Panc1 (cell line): Measurements from ENCODE around the gene C1orf74. TPM values are rescaled to one million over a fixed set of nuclear protein-coding genes. Genes with fewer than 3 reads are reported as not detected.

ENCODE experiments used
- ATAC-seq: fragments of 200-7000 bp; cut with Tn5 transposase; 2 replicates; pipeline ENCODE4 v1.9.1; 2020; ENCODE audit warnings: mild to moderate bottlenecking, moderate library complexity
- BruUV-seq: library from RNA; stranded (reverse); fragments of 400-500 nt; replicated peaks from 2 replicates; lab custom pipeline; 2021; lab: Mats Ljungman, UMichigan
- CTCF ChIA-PET: fragments of 300-600 bp; sonication (Branson Sonifier 250); formaldehyde crosslinking; loops from one replicate; lab custom pipeline; 2022; ENCODE audit warnings: antibody characterized with exemption; lab: Charles Lee
- POLR2A ChIA-PET: fragments of 300-600 bp; sonication (Branson Sonifier 250); formaldehyde crosslinking; loops from one replicate; lab custom pipeline; 2022; ENCODE audit warnings: antibody characterized with exemption; lab: Charles Lee
- DNase-seq: peaks from one replicate; pipeline ENCODE4 v3.0.0-alpha.2; 2010; ENCODE audit warnings: low read depth, low spot score
- H3K27ac ChIP-seq: 2 replicates; pipeline ENCODE4 v1.5.1; 2011; ENCODE audit warnings: mild to moderate bottlenecking, low read length, inconsistent platforms
- H3K27me3 ChIP-seq: fragments of 200-500 bp; sonication (Bioruptor generic); 2 replicates; pipeline ENCODE4 v1.6.0; 2014; ENCODE audit warnings: low read length, inconsistent platforms; ENCODE audit not compliant: control insufficient read depth, insufficient read depth
- H3K36me3 ChIP-seq: fragments of 200-500 bp; sonication (Bioruptor generic); 2 replicates; pipeline ENCODE4 v1.5.1; 2014; ENCODE audit warnings: inconsistent platforms, mild to moderate bottlenecking, low read length, moderate library complexity; ENCODE audit not compliant: control insufficient read depth, insufficient read depth
- H3K4me1 ChIP-seq: 2 replicates; pipeline ENCODE4 v1.5.1; 2011; ENCODE audit warnings: inconsistent platforms, mild to moderate bottlenecking, low read length, moderate library complexity; ENCODE audit not compliant: control insufficient read depth, insufficient read depth
- H3K4me3 ChIP-seq, 2 experiments: 2 replicates each; pipeline ENCODE4 v1.5.1; 2011 to 2012; ENCODE audit warnings: low read depth in 2 of 2, low read length in 2 of 2, mild to moderate bottlenecking in 2 of 2, inconsistent platforms in 1 of 2, moderate library complexity in 1 of 2
- H3K9me3 ChIP-seq: fragments of 200-500 bp; sonication (Bioruptor generic); 2 replicates; pipeline ENCODE4 v1.5.1; 2014; ENCODE audit warnings: low read depth, mild to moderate bottlenecking, inconsistent platforms, low read length, moderate library complexity; ENCODE audit not compliant: control insufficient read depth, insufficient read depth
- CTCF ChIP-seq: fragments of 450-650 bp; IDR thresholded peaks from 2 replicates; pipeline ENCODE4 v1.5.1; 2017; ENCODE audit warnings: mild to moderate bottlenecking
- POLR2AphosphoS5 ChIP-seq: IDR thresholded peaks from 2 replicates; pipeline ENCODE4 v1.6.1; 2012; ENCODE audit warnings: mild to moderate bottlenecking, low read depth, low read length, moderate library complexity
- REST ChIP-seq, 2 experiments: IDR thresholded peaks; 2 replicates each; pipeline ENCODE4 v1.6.1; 2011 to 2012; ENCODE audit warnings: low read depth in 2 of 2, control low read depth in 1 of 2, low read length in 1 of 2, mild to moderate bottlenecking in 1 of 2, moderate library complexity in 1 of 2; ENCODE audit not compliant: insufficient read depth in 1 of 2
- SIN3A ChIP-seq: IDR thresholded peaks from 2 replicates; pipeline ENCODE4 v1.6.1; 2012; ENCODE audit warnings: low read depth, mild to moderate bottlenecking, low read length, moderate library complexity, borderline replicate concordance; ENCODE audit not compliant: insufficient read depth
- TCF7L2 ChIP-seq: IDR thresholded peaks from 2 replicates; pipeline ENCODE4 v1.6.1; 2011; ENCODE audit warnings: mild to moderate bottlenecking, low read depth, low read length, inconsistent platforms
- in situ Hi-C: cut with HindIII; loops from 2 replicates; pipeline ENCODE4 v1.10.0; 2016; ENCODE audit warnings: low sequenced_read_pairs, low pct_unique_long_range_greater_than_20kb
- intact Hi-C: fragments of 100-400 bp; cut with micrococcal nuclease; formaldehyde crosslinking; loops from one replicate; pipeline ENCODE4 v1.10.0; 2022; ENCODE audit not compliant: unreplicated experiment
- total RNA-seq: library from RNA; stranded (reverse); gene quantifications from one replicate; pipeline ENCODE4 v1.2.1, GENCODE V29; 2021; ENCODE audit not compliant: unreplicated experiment

The C1orf74 gene
- total RNA-seq, 1 experiment from 2014 or later: 1.7 TPM

- no peak for ATAC-seq
- intact Hi-C loops (no loop called here), in situ Hi-C loops (no loop called here)
- no peaks in the 10 kb centered on the region for H3K36me3 ChIP-seq
- H3K27ac ChIP-seq: no peak overlapping the region
- no peak for DNase-seq
- H3K27me3 ChIP-seq: no peaks in the 10 kb centered on the region; the same call in 1 of the 2 replicates
- no peaks in the 10 kb centered on the region for H3K9me3 ChIP-seq
- TF ChIP-seq CTCF (no peak), SIN3A (no peak), TCF7L2 (no peak), REST (IDR thresholded peaks at IDR 0.05; ENCODE audit: insufficient read depth in 1 of 2, low read depth in 2 of 2, low read length in 1 of 2) (no peak), POLR2AphosphoS5 (no peak)
- no TSS peak for BruUV-seq
- no peaks in the 10 kb centered on the region for H3K4me1 ChIP-seq
- CTCF ChIA-PET: no interaction called here
- POLR2A ChIA-PET: no interaction called here
- H3K4me3 ChIP-seq: no peak overlapping the region
Observed at GRCh38 chr1:209736490-209737117, 47.8 kb downstream of the C1orf74 start.

GRCh38 chr1:209733409-209734192 is 50.8 kb downstream of the C1orf74 start:
- Histone ChIP-seq H3K27me3 (no peaks in the 10 kb centered on the region; the same call in 1 of the 2 replicates), H3K36me3 (no peaks in the 10 kb centered on the region), H3K4me1 (no peaks in the 10 kb centered on the region), H3K9me3 (no peaks in the 10 kb centered on the region), H3K27ac (no peak overlapping the region), H3K4me3 (no peak overlapping the region)
- DNase-seq (no peak), ATAC-seq (no peak)
- POLR2A ChIA-PET: no interaction called here
- in situ Hi-C loops (no loop called here), intact Hi-C loops (no loop called here)
- CTCF ChIA-PET: no interaction called here
- no peak for TF ChIP-seq SIN3A
- no peak for TF ChIP-seq TCF7L2
- TF ChIP-seq REST (IDR thresholded peaks at IDR 0.05; ENCODE audit: insufficient read depth in 1 of 2, low read depth in 2 of 2, low read length in 1 of 2): no peak
- no peak for TF ChIP-seq POLR2AphosphoS5
- TF ChIP-seq CTCF: no peak
- no TSS peak for BruUV-seq
